Measurements from ENCODE around the gene AKT3. TPM values are rescaled to one million over a fixed set of nuclear protein-coding genes. Genes with fewer than 3 reads are reported as not detected.
A peak's percentile ranks its signal among the peaks of the same experiment; 100 is the strongest.

Gene AKT3
- total RNA-seq, 1 donor from 2014 or later = 20.9 TPM

- intact Hi-C loops (cut with micrococcal nuclease) = no loop called here
- ATAC-seq (no peak), DNase-seq (no peak)
Measured at GRCh38 chr1:243487649-243488227, 362.3 kb downstream of the AKT3 start.

GRCh38 chr1:243487036-243487648 lies 362.9 kb downstream of the AKT3 start:
- DNase-seq = no peak
- intact Hi-C loops (cut with micrococcal nuclease) = no loop called here
- no peak for ATAC-seq

GRCh38 chr1:243483952-243484351 lies 366.1 kb downstream of the AKT3 start:
- intact Hi-C loops (cut with micrococcal nuclease) = no loop called here
- ATAC-seq (no peak), DNase-seq (no peak)

GRCh38 chr1:243483071-243483771 lies 366.8 kb downstream of the AKT3 start:
- intact Hi-C loops (cut with micrococcal nuclease) = no loop called here
- no peak for DNase-seq
- ATAC-seq = peak; percentile 70

GRCh38 chr1:243482141-243483022 lies 367.7 kb downstream of the AKT3 start:
- ATAC-seq (peak; percentile 75), DNase-seq (no peak)
- intact Hi-C loops (cut with micrococcal nuclease) = no loop called here

GRCh38 chr1:243481101-243481500 lies 368.9 kb downstream of the AKT3 start:
- intact Hi-C loops (cut with micrococcal nuclease) = no loop called here
- DNase-seq (no peak), ATAC-seq (no peak)

- ATAC-seq (no peak), DNase-seq (no peak)
- intact Hi-C loops (cut with micrococcal nuclease) = no loop called here
Measured at GRCh38 chr1:243477731-243478290, 372.2 kb downstream of the AKT3 start.

- no peak for DNase-seq
- no peak for ATAC-seq
- intact Hi-C loops (cut with micrococcal nuclease) = no loop called here
Measured at GRCh38 chr1:243475966-243476365, 374.1 kb downstream of the AKT3 start.

GRCh38 chr1:243474906-243475305 lies 375.1 kb downstream of the AKT3 start:
- ATAC-seq = no peak
- intact Hi-C loops (cut with micrococcal nuclease) = no loop called here

GRCh38 chr1:243474136-243474881 lies 375.7 kb downstream of the AKT3 start:
- DNase-seq = peak; percentile 29
- no peak for ATAC-seq
- intact Hi-C loops (cut with micrococcal nuclease) = no loop called here

More at GRCh38 chr1:243474906-243475305, 375.1 kb downstream of the AKT3 start:
- no peak for DNase-seq

GRCh38 chr1:243473227-243474135 lies 376.6 kb downstream of the AKT3 start:
- intact Hi-C loops (cut with micrococcal nuclease) = no loop called here
- ATAC-seq (peak; percentile 19), DNase-seq (no peak)

- intact Hi-C loops (cut with micrococcal nuclease) = no loop called here
- ATAC-seq (peak; percentile 43), DNase-seq (no peak)
Measured at GRCh38 chr1:243471754-243472745, 378.0 kb downstream of the AKT3 start.

GRCh38 chr1:243471026-243471685 lies 378.9 kb downstream of the AKT3 start:
- intact Hi-C loops (cut with micrococcal nuclease) = no loop called here
- ATAC-seq = peak; percentile 55
- no peak for DNase-seq

- no peak for DNase-seq
- intact Hi-C loops (cut with micrococcal nuclease) = no loop called here
Measured at GRCh38 chr1:243470502-243470901, 379.5 kb downstream of the AKT3 start.

GRCh38 chr1:243469497-243469896 lies 380.5 kb downstream of the AKT3 start:
- no peak for DNase-seq
- intact Hi-C loops (cut with micrococcal nuclease) = no loop called here
- ATAC-seq = no peak

More at GRCh38 chr1:243470502-243470901, 379.5 kb downstream of the AKT3 start:
- no peak for ATAC-seq

GRCh38 chr1:243465738-243466137 lies 384.3 kb downstream of the AKT3 start:
- DNase-seq (no peak), ATAC-seq (no peak)
- intact Hi-C loops (cut with micrococcal nuclease) = no loop called here

Measured in left ventricle myocardium superior (tissue), 1 donor.